HCT116 (cell line): ENCODE data around the gene EFR3B. TPM values are rescaled to one million over a fixed set of nuclear protein-coding genes. Genes with fewer than 3 reads are reported as not detected.

Experiments used
- ATAC-seq: fragments of 200-7000 bp; cut with Tn5 transposase; 2 replicates; pipeline ENCODE4 v1.9.1; 2020; ENCODE audit warnings: mild to moderate bottlenecking, moderate library complexity
- BruUV-seq: library from RNA; stranded (reverse); fragments of 400-500 nt; replicated peaks from 2 replicates; lab custom pipeline; 2021; lab: Mats Ljungman, UMichigan
- CTCF ChIA-PET: fragments of 300-600 bp; sonication (Branson Sonifier 250); formaldehyde crosslinking; loops from one replicate; lab custom pipeline; 2021; ENCODE audit warnings: antibody characterized with exemption; lab: Charles Lee
- POLR2A ChIA-PET: fragments of 300-600, 350-600 bp; sonication (Branson Sonifier 250); formaldehyde crosslinking; loops from one replicate; lab custom pipeline; 2021; ENCODE audit warnings: antibody characterized with exemption; lab: Charles Lee
- RAD21 ChIA-PET, 2 experiments: fragments of 300-600 bp; sonication (Branson Sonifier 250); formaldehyde crosslinking; loops; one replicate each; lab custom pipeline; 2023; ENCODE audit warnings: low total read pairs in 2 of 2; ENCODE audit not compliant: uncharacterized antibody in 2 of 2, unreplicated experiment in 2 of 2, low non-redundant PET in 1 of 2; lab: Charles Lee
- DNase-seq: peaks from one replicate; pipeline ENCODE4 v3.0.0-alpha.2; 2010; ENCODE audit warnings: low read depth, low spot score
- H2AFZ ChIP-seq: fragments of 200-600 bp; shearing (Covaris generic), sonication (generic); 2 replicates; pipeline ENCODE4 v1.6.1; 2017; ENCODE audit warnings: low read depth, mixed run types, mixed read lengths, antibody characterized with exemption, low read length; ENCODE audit not compliant: poor library complexity, severe bottlenecking
- H3K27ac ChIP-seq: 2 replicates; pipeline ENCODE4 v1.5.1; 2012; ENCODE audit warnings: low read depth, low read length
- H3K27me3 ChIP-seq: fragments of 200-600 bp; sonication (generic); 2 replicates; pipeline ENCODE4 v1.6.1; 2016; ENCODE audit warnings: mixed run types, low read length, mixed read lengths; ENCODE audit not compliant: insufficient read depth
- H3K36me3 ChIP-seq, 2 experiments: fragments of 200-500 bp in 1 of 2; fragments of 200-600 bp in 1 of 2; sonication (Bioruptor generic) in 1 of 2; sonication (generic) in 1 of 2; 2 replicates each; pipeline versions ENCODE4 v1.5.1 to v1.6.1; 2014 to 2016; ENCODE audit warnings: low read length in 2 of 2, inconsistent platforms in 1 of 2, mixed read lengths in 1 of 2, mixed run types in 1 of 2; ENCODE audit not compliant: insufficient read depth in 2 of 2, control insufficient read depth in 1 of 2
- H3K4me1 ChIP-seq, 2 experiments: fragments of 200-600 bp in 1 of 2; sonication (generic) in 1 of 2; 2 replicates each; pipeline versions ENCODE4 v1.5.1 to v1.6.1; 2012 to 2017; ENCODE audit warnings: low read length in 2 of 2, inconsistent platforms in 1 of 2, mild to moderate bottlenecking in 1 of 2, mixed read lengths in 1 of 2, mixed run types in 1 of 2, moderate library complexity in 1 of 2; ENCODE audit not compliant: insufficient read depth in 2 of 2, control insufficient read depth in 1 of 2
- H3K4me2 ChIP-seq: fragments of 200-600 bp; sonication (generic); 2 replicates; pipeline ENCODE4 v1.6.1; 2017; ENCODE audit warnings: mixed run types, low read length, mixed read lengths
- H3K4me3 ChIP-seq, 2 experiments: fragments of 200-600 bp in 1 of 2; sonication (generic) in 1 of 2; replicated peaks in 1 of 2; 2 replicates each; pipeline ENCODE4 v1.5.1; 2011 to 2016; ENCODE audit warnings: low read length in 2 of 2, control low read depth in 1 of 2, low read depth in 1 of 2, mild to moderate bottlenecking in 1 of 2, mixed read lengths in 1 of 2, mixed run types in 1 of 2
- H3K79me2 ChIP-seq: fragments of 200-600 bp; sonication (generic); 2 replicates; pipeline ENCODE4 v1.6.1; 2017; ENCODE audit warnings: mild to moderate bottlenecking, mixed run types, low read length, moderate library complexity, mixed read lengths; ENCODE audit not compliant: insufficient read depth
- H3K9ac ChIP-seq: fragments of 200-600 bp; sonication (generic); 2 replicates; pipeline ENCODE4 v1.6.1; 2016; ENCODE audit warnings: low read length, mixed read lengths
- H3K9me2 ChIP-seq: fragments of 200-600 bp; sonication (generic), shearing (Covaris generic); 2 replicates; pipeline ENCODE4 v1.6.1; 2017; ENCODE audit warnings: mixed run types, mild to moderate bottlenecking, moderate library complexity; ENCODE audit not compliant: insufficient read depth
- H3K9me3 ChIP-seq, 2 experiments: fragments of 200-500 bp in 1 of 2; fragments of 200-600 bp in 1 of 2; sonication (Bioruptor generic) in 1 of 2; sonication (generic) in 1 of 2; 2 replicates each; pipeline ENCODE4 v1.6.1; 2014 to 2017; ENCODE audit warnings: low read length in 2 of 2, mixed read lengths in 2 of 2, inconsistent platforms in 1 of 2, low read depth in 1 of 2, mild to moderate bottlenecking in 1 of 2, mixed run types in 1 of 2, moderate library complexity in 1 of 2; ENCODE audit not compliant: control insufficient read depth in 1 of 2, insufficient read depth in 1 of 2
- H4K20me1 ChIP-seq: fragments of 200-600 bp; sonication (generic), shearing (Covaris generic); 2 replicates; pipeline ENCODE4 v1.6.1; 2017; ENCODE audit warnings: mixed run types, mild to moderate bottlenecking, moderate library complexity; ENCODE audit not compliant: insufficient read depth
- ATF3 ChIP-seq: IDR thresholded peaks from 2 replicates; pipeline ENCODE4 v1.6.1; 2012
- CBX3 ChIP-seq: IDR thresholded peaks from 2 replicates; pipeline ENCODE4 v1.6.1; 2012; ENCODE audit warnings: low read depth
- CEBPB ChIP-seq: IDR thresholded peaks from 2 replicates; pipeline ENCODE4 v1.6.1; 2012; ENCODE audit warnings: low read depth
- CTCF ChIP-seq, 3 experiments: fragments of 200-600 bp in 1 of 3; sonication (generic) in 1 of 3; IDR thresholded peaks in 2 of 3; conservative IDR thresholded peaks in 1 of 3; 2 replicates each; pipeline ENCODE4 v1.5.1; 2012 to 2017; ENCODE audit warnings: low read depth in 2 of 3, low read length in 2 of 3, antibody characterized with exemption in 1 of 3, borderline replicate concordance in 1 of 3, control low read depth in 1 of 3, mild to moderate bottlenecking in 1 of 3, mixed read lengths in 1 of 3, mixed run types in 1 of 3, moderate library complexity in 1 of 3; ENCODE audit not compliant: insufficient read depth in 1 of 3
- EGR1 ChIP-seq: IDR thresholded peaks from 2 replicates; pipeline ENCODE4 v1.6.1; 2012; ENCODE audit warnings: low read depth
- ELF1 ChIP-seq: IDR thresholded peaks from 2 replicates; pipeline ENCODE4 v1.6.1; 2012; ENCODE audit warnings: low read depth, borderline replicate concordance
- EZH2 ChIP-seq: fragments of 200-600 bp; sonication (generic); IDR thresholded peaks from 2 replicates; pipeline ENCODE4 v1.6.1; 2017; ENCODE audit warnings: antibody characterized with exemption, mixed run types
- EZH2phosphoT487 ChIP-seq: fragments of 200-600 bp; IDR thresholded peaks from 2 replicates; pipeline ENCODE4 v1.6.1; 2018; ENCODE audit warnings: antibody characterized with exemption, borderline replicate concordance
- JUND ChIP-seq: IDR thresholded peaks from 2 replicates; pipeline ENCODE4 v1.6.1; 2012
- MAX ChIP-seq: IDR thresholded peaks from 2 replicates; pipeline ENCODE4 v1.6.1; 2012
- POLR2A ChIP-seq: IDR thresholded peaks from 2 replicates; pipeline ENCODE4 v1.7.0; 2011; ENCODE audit warnings: borderline replicate concordance; ENCODE audit not compliant: insufficient read depth, insufficient read length; ENCODE audit errors: extremely low read depth
- POLR2AphosphoS5 ChIP-seq: IDR thresholded peaks from 2 replicates; pipeline ENCODE4 v1.6.1; 2011; ENCODE audit warnings: mild to moderate bottlenecking, low read depth, low read length, moderate library complexity
- RAD21 ChIP-seq: IDR thresholded peaks from 2 replicates; pipeline ENCODE4 v1.6.1; 2012; ENCODE audit warnings: low read depth, mild to moderate bottlenecking
- REST ChIP-seq: IDR thresholded peaks from 2 replicates; pipeline ENCODE4 v1.6.1; 2012; ENCODE audit warnings: low read depth
- SIN3A ChIP-seq: IDR thresholded peaks from 2 replicates; pipeline ENCODE4 v1.6.1; 2012; ENCODE audit warnings: low read depth
- SP1 ChIP-seq: IDR thresholded peaks from 2 replicates; pipeline ENCODE4 v1.6.1; 2012; ENCODE audit warnings: low read depth
- SRF ChIP-seq: IDR thresholded peaks from 2 replicates; pipeline ENCODE4 v1.6.1; 2012; ENCODE audit warnings: low read depth
- TCF7L2 ChIP-seq: IDR thresholded peaks from 2 replicates; pipeline ENCODE4 v1.7.0; 2011; ENCODE audit warnings: borderline replicate concordance, inconsistent platforms; ENCODE audit not compliant: insufficient read depth, insufficient read length; ENCODE audit errors: extremely low read depth
- YY1 ChIP-seq: IDR thresholded peaks from 2 replicates; pipeline ENCODE4 v1.6.1; 2011; ENCODE audit warnings: low read length, low read depth, moderate library complexity, mild to moderate bottlenecking; ENCODE audit not compliant: insufficient replicate concordance; ENCODE audit errors: extremely low read depth
- ZBTB33 ChIP-seq: IDR thresholded peaks from 2 replicates; pipeline ENCODE4 v1.6.1; 2011; ENCODE audit warnings: mild to moderate bottlenecking, low read length, moderate library complexity; ENCODE audit not compliant: insufficient replicate concordance; ENCODE audit errors: extremely low read depth
- intact Hi-C: fragments of 100-400 bp; cut with micrococcal nuclease; formaldehyde crosslinking; loops from 2 replicates; pipeline ENCODE4 v1.10.0; 2022
- total RNA-seq: library from RNA; stranded (reverse); gene quantifications from one replicate; pipeline ENCODE4 v1.2.1, GENCODE V29; 2021; ENCODE audit not compliant: unreplicated experiment

EFR3B gene
- total RNA-seq, 1 experiment from 2014 or later, result 0.96 TPM

GRCh38 chr2:25081237-25081790, 39.4 kb downstream of the EFR3B start:
- BruUV-seq, result no TSS peak
- DNase-seq (no peak), ATAC-seq (no peak)
- Histone ChIP-seq H3K27ac (no peak overlapping the region), H3K9ac (no peak overlapping the region), H3K27me3 (peaks cover 45% of the 10 kb centered on the region), H3K9me2 (no peaks in the 10 kb centered on the region), H3K9me3 (no peaks in the 10 kb centered on the region), H2AFZ (no peak overlapping the region), H3K4me2 (no peak overlapping the region), H3K4me3 (no peak overlapping the region), H3K79me2 (no peaks in the 10 kb centered on the region), H3K36me3 (no peaks in the 10 kb centered on the region), H4K20me1 (no peaks in the 10 kb centered on the region), H3K4me1 (peaks cover 16% of the 10 kb centered on the region in 2 experiments)
- POLR2A ChIA-PET, result no interaction called here
- TF ChIP-seq EZH2phosphoT487 (no peak), ELF1 (no peak), SP1 (no peak), ZBTB33 (no peak), POLR2A (no peak), SRF (no peak), ATF3 (no peak), CBX3 (no peak), EZH2 (no peak), SIN3A (no peak), POLR2AphosphoS5 (no peak), MAX (no peak), CEBPB (no peak), YY1 (no peak), REST (no peak), JUND (no peak), EGR1 (no peak), TCF7L2 (no peak), RAD21 (no peak), CTCF (IDR thresholded peaks at IDR 0.05 in 2 of 3, conservative IDR thresholded peaks at IDR 0.05 in 1 of 3; ENCODE audit: borderline replicate concordance in 1 of 3, insufficient read depth in 1 of 3, low read depth in 2 of 3, low read length in 2 of 3) (no peak)
- intact Hi-C loops, result no loop called here
- RAD21 ChIA-PET, result no interaction called here
- CTCF ChIA-PET, result no interaction called here
